Breast epithelium (tissue), 3 donors: ENCODE data around the gene MAT2B.

Experiments used
- POLR2A ChIP-seq: fragments of 450-650 bp; IDR thresholded peaks from one replicate; pipeline ENCODE4 v1.6.1; 2016; ENCODE audit warnings: antibody characterized with exemption, mild to moderate bottlenecking, moderate library complexity
- TF ChIP-seq, protein P1 (sequence below), 3 donors: fragments of 450-650 bp; IDR thresholded peaks; one replicate each; pipeline ENCODE4 v1.5.1; 2016 to 2017; ENCODE audit warnings: antibody characterized with exemption in 3 of 3, mild to moderate bottlenecking in 3 of 3, moderate library complexity in 3 of 3

DNA sequence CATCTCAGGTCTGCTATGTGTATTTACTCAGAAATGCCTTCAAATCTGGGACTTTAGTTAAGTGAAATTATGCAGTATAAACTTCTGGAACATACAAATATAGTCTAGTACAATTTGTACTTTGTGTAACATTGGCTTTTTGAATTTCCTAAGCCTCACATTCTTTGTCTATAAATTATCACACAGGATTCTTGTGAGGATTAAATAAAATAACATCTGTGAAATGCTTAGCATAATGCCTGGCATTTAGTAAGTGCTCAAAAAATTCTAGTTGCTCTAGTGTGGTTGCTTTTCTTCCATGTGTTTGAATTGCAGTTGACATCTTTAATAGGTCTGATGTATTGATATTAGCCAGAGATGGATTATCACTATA, 42.4 kb upstream of the MAT2B start:
- TF ChIP-seq POLR2A: no peak
- TF ChIP-seq, protein P1, sequence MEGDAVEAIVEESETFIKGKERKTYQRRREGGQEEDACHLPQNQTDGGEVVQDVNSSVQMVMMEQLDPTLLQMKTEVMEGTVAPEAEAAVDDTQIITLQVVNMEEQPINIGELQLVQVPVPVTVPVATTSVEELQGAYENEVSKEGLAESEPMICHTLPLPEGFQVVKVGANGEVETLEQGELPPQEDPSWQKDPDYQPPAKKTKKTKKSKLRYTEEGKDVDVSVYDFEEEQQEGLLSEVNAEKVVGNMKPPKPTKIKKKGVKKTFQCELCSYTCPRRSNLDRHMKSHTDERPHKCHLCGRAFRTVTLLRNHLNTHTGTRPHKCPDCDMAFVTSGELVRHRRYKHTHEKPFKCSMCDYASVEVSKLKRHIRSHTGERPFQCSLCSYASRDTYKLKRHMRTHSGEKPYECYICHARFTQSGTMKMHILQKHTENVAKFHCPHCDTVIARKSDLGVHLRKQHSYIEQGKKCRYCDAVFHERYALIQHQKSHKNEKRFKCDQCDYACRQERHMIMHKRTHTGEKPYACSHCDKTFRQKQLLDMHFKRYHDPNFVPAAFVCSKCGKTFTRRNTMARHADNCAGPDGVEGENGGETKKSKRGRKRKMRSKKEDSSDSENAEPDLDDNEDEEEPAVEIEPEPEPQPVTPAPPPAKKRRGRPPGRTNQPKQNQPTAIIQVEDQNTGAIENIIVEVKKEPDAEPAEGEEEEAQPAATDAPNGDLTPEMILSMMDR (IDR thresholded peaks at IDR 0.05): no peak
